Esophagus muscularis mucosa (tissue), 4 donors: ENCODE results near the gene CCDC187. TPM values are rescaled to one million over a fixed set of nuclear protein-coding genes. Genes with fewer than 3 reads are reported as not detected.

Experiments
- DNase-seq: peaks from one replicate; pipeline ENCODE4 v3.0.0-alpha.2; 2017; ENCODE audit errors: extremely low spot score
- H3K27ac ChIP-seq, 4 donors: fragments of 200-600 bp; sonication (generic); replicated peaks in 1 of 4; 1 replicate in 3 of 4; 2 replicates in 1 of 4; pipeline ENCODE4 v1.5.1; 2016 to 2019; ENCODE audit warnings: mild to moderate bottlenecking in 1 of 4
- H3K27me3 ChIP-seq, 4 donors: fragments of 200-600 bp; sonication (generic); one replicate each; pipeline versions ENCODE4 v1.5.1 to v1.6.0; 2016 to 2019
- H3K36me3 ChIP-seq, 4 donors: fragments of 200-600 bp; sonication (generic); one replicate each; pipeline ENCODE4 v1.5.1; 2016 to 2019
- H3K4me1 ChIP-seq, 4 donors: fragments of 200-600 bp; sonication (generic); one replicate each; pipeline ENCODE4 v1.5.1; 2016 to 2019
- H3K4me3 ChIP-seq, 4 donors: fragments of 200-600 bp; sonication (generic); 1 replicate in 2 of 4; 2 replicates in 2 of 4; pipeline ENCODE4 v1.5.1; 2016 to 2019; ENCODE audit warnings: mild to moderate bottlenecking in 4 of 4, moderate library complexity in 1 of 4
- H3K9me3 ChIP-seq, 4 donors: fragments of 200-600 bp; sonication (generic); 1 replicate in 3 of 4; 2 replicates in 1 of 4; pipeline ENCODE4 v1.5.1; 2016 to 2019
- CTCF ChIP-seq, 3 experiments: fragments of 200-600 bp in 2 of 3; fragments of 450-650 bp in 1 of 3; sonication (generic) in 2 of 3; IDR thresholded peaks; one replicate each; pipeline ENCODE4 v1.5.1; 2017 to 2019; ENCODE audit warnings: antibody characterized with exemption in 3 of 3, mild to moderate bottlenecking in 2 of 3, moderate library complexity in 1 of 3
- EP300 ChIP-seq: sonication (generic); formaldehyde crosslinking; IDR thresholded peaks from one replicate; pipeline ENCODE4 v1.6.1; 2017; ENCODE audit warnings: antibody characterized with exemption
- POLR2A ChIP-seq: fragments of 450-650 bp; IDR thresholded peaks from one replicate; pipeline ENCODE4 v1.6.1; 2017; ENCODE audit warnings: antibody characterized with exemption, moderate library complexity, mild to moderate bottlenecking, low read depth
- POLR2AphosphoS5 ChIP-seq, 2 donors: sonication (generic); formaldehyde crosslinking; IDR thresholded peaks; one replicate each; pipeline ENCODE4 v1.6.1; 2017; ENCODE audit warnings: antibody characterized with exemption in 2 of 2
- WGBS: methylation state at CpG from one replicate; pipeline ENCODE4 v1.1.5; 2018; 5-methylcytosine and 5-hydroxymethylcytosine counted together
- intact Hi-C: fragments of 100-400 bp; cut with DNase I; formaldehyde crosslinking; loops from one replicate; pipeline ENCODE4 v1.15.1; 2023
- total RNA-seq, 4 donors: library from RNA; depleted of rRNA; stranded (reverse); fragments of >200 nt; gene quantifications; one replicate each; pipeline versions ENCODE4 v1.1.0 to v1.2.1, GENCODE V29; 2016

The CCDC187 gene
- total RNA-seq, 4 donors from 2014 or later: not detected

- peaks cover 0 to 78% (median 6%) of the 10 kb centered on the region in 4 donors for H3K27me3 ChIP-seq
- no peak for DNase-seq
- no peak overlapping the region for H3K4me3 ChIP-seq
- intact Hi-C loops: no loop called here
- H3K9me3 ChIP-seq: no peaks in the 10 kb centered on the region
- no peaks in the 10 kb centered on the region for H3K36me3 ChIP-seq
- H3K27ac ChIP-seq: no peak overlapping the region
- 87% methylated on average over 14 of the region's 14 CpGs for WGBS
- TF ChIP-seq POLR2A (no peak), CTCF (IDR thresholded peaks at IDR 0.05) (no peak), POLR2AphosphoS5 (IDR thresholded peaks at IDR 0.05) (no peak), EP300 (no peak)
- H3K4me1 ChIP-seq: no peaks in the 10 kb centered on the region
These were observed 3.8 kb downstream of the CCDC187 start for GRCh38 chr9:136300016-136300545.

- DNase-seq: no peak
- no peak overlapping the region for H3K4me3 ChIP-seq
- H3K27me3 ChIP-seq: peaks cover 0 to 78% (median 7%) of the 10 kb centered on the region in 4 donors
- 33% methylated on average over 5 of the region's 7 CpGs for WGBS
- TF ChIP-seq POLR2A (no peak), CTCF (IDR thresholded peaks at IDR 0.05) (no peak), EP300 (no peak)
- no peaks in the 10 kb centered on the region for H3K4me1 ChIP-seq
- no peaks in the 10 kb centered on the region for H3K36me3 ChIP-seq
- H3K9me3 ChIP-seq: no peaks in the 10 kb centered on the region
- no peak overlapping the region for H3K27ac ChIP-seq
- intact Hi-C loops: no loop called here
These were observed 4.4 kb downstream of the CCDC187 start for GRCh38 chr9:136299541-136299940.

- no peak overlapping the region for H3K4me3 ChIP-seq
- intact Hi-C loops: no loop called here
- H3K9me3 ChIP-seq: no peaks in the 10 kb centered on the region
- DNase-seq: no peak
- H3K27me3 ChIP-seq: peaks cover 0 to 76% (median 7%) of the 10 kb centered on the region in 4 donors
- 83% methylated on average over 18 of the region's 18 CpGs for WGBS
- TF ChIP-seq POLR2AphosphoS5 (IDR thresholded peaks at IDR 0.05) (no peak), EP300 (no peak), CTCF (IDR thresholded peaks at IDR 0.05) (no peak), POLR2A (no peak)
- no peaks in the 10 kb centered on the region for H3K36me3 ChIP-seq
- no peaks in the 10 kb centered on the region for H3K4me1 ChIP-seq
- H3K27ac ChIP-seq: no peak overlapping the region
These were observed 4.8 kb downstream of the CCDC187 start for GRCh38 chr9:136299116-136299515.

DNA sequence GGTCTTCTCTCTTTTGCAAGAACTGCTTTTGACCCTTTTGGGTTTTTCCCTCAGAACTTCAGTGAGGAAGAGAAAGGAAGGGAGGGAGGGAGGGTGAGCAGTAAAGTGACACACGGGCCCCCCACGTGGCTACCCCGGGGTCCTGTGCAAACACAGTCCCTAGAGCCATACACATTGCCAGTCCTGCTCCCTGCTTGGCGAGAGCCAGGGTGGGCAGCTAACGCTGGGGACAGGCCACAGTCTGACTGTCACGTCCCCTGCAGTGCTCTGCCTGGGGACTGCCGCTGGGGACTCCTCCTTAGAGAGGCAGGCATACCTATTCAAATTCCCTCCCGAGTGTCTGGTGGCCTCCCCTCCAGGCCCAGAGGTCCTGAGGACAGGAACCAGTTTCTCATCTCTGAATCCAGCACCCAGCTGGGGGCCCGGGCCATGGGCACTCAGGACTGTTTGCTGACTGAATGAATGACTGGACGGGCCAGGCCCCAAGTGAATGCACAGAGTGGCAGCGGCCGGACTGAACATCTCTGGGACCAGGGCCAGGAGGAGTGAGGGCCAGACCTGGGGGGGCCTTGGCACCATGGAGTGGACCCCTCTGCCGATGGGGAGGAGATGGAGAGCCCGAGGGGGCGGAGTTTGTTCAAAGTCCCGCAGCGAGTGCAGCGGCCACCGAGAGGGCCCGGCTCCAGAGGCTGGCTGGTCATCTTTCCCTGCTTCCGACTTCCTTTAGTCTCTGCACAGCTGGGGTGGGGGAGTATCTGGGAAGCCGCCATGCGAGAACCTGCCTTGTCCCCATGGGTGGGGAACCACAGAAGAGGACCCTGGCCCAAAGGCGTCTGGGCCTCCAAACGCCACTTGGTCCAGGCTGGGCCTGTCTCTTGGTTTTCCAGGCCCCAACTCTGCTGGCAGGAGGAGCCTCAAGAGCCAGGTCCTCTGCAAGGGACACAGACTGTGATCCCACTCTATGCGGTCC is 5.8 kb downstream of the CCDC187 start:
- intact Hi-C loops: no loop called here
- H3K9me3 ChIP-seq: no peaks in the 10 kb centered on the region
- TF ChIP-seq EP300 (no peak), POLR2AphosphoS5 (IDR thresholded peaks at IDR 0.05) (no peak), POLR2A (no peak), CTCF (IDR thresholded peaks at IDR 0.05) (no peak)
- no peaks in the 10 kb centered on the region for H3K36me3 ChIP-seq
- peaks cover 0 to 65% (median 7%) of the 10 kb centered on the region in 4 donors for H3K27me3 ChIP-seq
- WGBS: 74% methylated on average over 18 of the region's 26 CpGs
- no peaks in the 10 kb centered on the region for H3K4me1 ChIP-seq
- no peak for DNase-seq
- no peak overlapping the region for H3K4me3 ChIP-seq
- H3K27ac ChIP-seq: no peak overlapping the region
